IMR-90 (cell line): ENCODE data around the gene DMD. TPM values are rescaled to one million over a fixed set of nuclear protein-coding genes. Genes with fewer than 3 reads are reported as not detected.

Experiments used
- ATAC-seq: fragments of 200-7000 bp; cut with Tn5 transposase; 2 replicates; pipeline ENCODE4 v1.9.1; 2020; ENCODE audit warnings: low read depth, mild to moderate bottlenecking, moderate library complexity
- BruUV-seq: library from RNA; stranded (reverse); fragments of 400-500 nt; replicated peaks from 2 replicates; lab custom pipeline; 2021; lab: Mats Ljungman, UMichigan
- CTCF ChIA-PET: fragments of 300-600 bp; formaldehyde crosslinking; extraction: SDS; loops from one replicate; lab custom pipeline; 2021; ENCODE audit warnings: antibody characterized with exemption; lab: Yijun Ruan, JAX
- POLR2A ChIA-PET: fragments of 300-600 bp; sonication (Branson Sonifier 250); formaldehyde crosslinking; loops from one replicate; lab custom pipeline; 2022; ENCODE audit warnings: antibody characterized with exemption; ENCODE audit not compliant: unreplicated experiment; lab: Charles Lee
- DNase-seq: peaks from one replicate; pipeline ENCODE4 v3.0.0; 2013
- H2AFZ ChIP-seq: replicated peaks from 2 replicates; pipeline ENCODE3; 2013; ENCODE audit warnings: low read length, mild to moderate bottlenecking; ENCODE audit not compliant: poor library complexity
- H2AK5ac ChIP-seq: 2 replicates; pipeline ENCODE4 v1.6.1; 2013; ENCODE audit warnings: low read depth, low read length, inconsistent platforms
- H2AK9ac ChIP-seq: replicated peaks from 2 replicates; pipeline ENCODE3; 2013; ENCODE audit warnings: mild to moderate bottlenecking, low read depth, low read length, moderate library complexity; ENCODE audit not compliant: poor library complexity
- H2BK120ac ChIP-seq: 2 replicates; pipeline ENCODE4 v1.6.1; 2013; ENCODE audit warnings: low read depth, low read length, inconsistent platforms
- H2BK15ac ChIP-seq: 3 replicates; pipeline ENCODE4 v1.6.1; 2013; ENCODE audit warnings: low read depth, low read length, inconsistent platforms
- H2BK20ac ChIP-seq: 2 replicates; pipeline ENCODE4 v1.6.1; 2013; ENCODE audit warnings: low read depth, mild to moderate bottlenecking, inconsistent platforms, low read length, moderate library complexity
- H2BK5ac ChIP-seq: 2 replicates; pipeline ENCODE4 v1.6.1; 2013; ENCODE audit warnings: mild to moderate bottlenecking, low read depth, low read length, inconsistent platforms; ENCODE audit not compliant: poor library complexity, severe bottlenecking
- H3K14ac ChIP-seq: replicated peaks from 2 replicates; pipeline ENCODE4 v1.6.1; 2013; ENCODE audit warnings: low read depth, low read length, inconsistent platforms
- H3K18ac ChIP-seq: 2 replicates; pipeline ENCODE4 v1.6.1; 2013; ENCODE audit warnings: low read depth, low read length, control low read depth
- H3K23ac ChIP-seq: 2 replicates; pipeline ENCODE4 v1.6.1; 2013; ENCODE audit warnings: low read depth, low read length, inconsistent platforms
- H3K27ac ChIP-seq: 2 replicates; pipeline ENCODE4 v1.5.1; 2013; ENCODE audit warnings: mild to moderate bottlenecking, control low read depth, low read length; ENCODE audit not compliant: insufficient read depth
- H3K27me3 ChIP-seq: 2 replicates; pipeline ENCODE4 v1.6.1; 2013; ENCODE audit warnings: low read length; ENCODE audit not compliant: control insufficient read depth, insufficient read depth
- H3K36me3 ChIP-seq: 2 replicates; pipeline ENCODE4 v1.6.1; 2013; ENCODE audit warnings: low read length, mixed read lengths; ENCODE audit not compliant: control insufficient read depth, insufficient read depth
- H3K4ac ChIP-seq: 2 replicates; pipeline ENCODE4 v1.6.1; 2013; ENCODE audit warnings: low read depth, low read length, inconsistent platforms
- H3K4me1 ChIP-seq: 2 replicates; pipeline ENCODE4 v1.6.1; 2013; ENCODE audit warnings: low read length, mixed read lengths; ENCODE audit not compliant: control insufficient read depth, insufficient read depth
- H3K4me2 ChIP-seq: 2 replicates; pipeline ENCODE4 v1.6.1; 2013; ENCODE audit warnings: low read depth, mild to moderate bottlenecking, control low read depth, low read length, moderate library complexity
- H3K4me3 ChIP-seq: 2 replicates; pipeline ENCODE4 v1.5.1; 2013; ENCODE audit warnings: low read depth, mild to moderate bottlenecking, control low read depth, low read length, moderate library complexity; ENCODE audit not compliant: insufficient read depth
- H3K56ac ChIP-seq: 2 replicates; pipeline ENCODE4 v1.6.1; 2013; ENCODE audit warnings: low read length, inconsistent platforms; ENCODE audit not compliant: insufficient read depth; ENCODE audit errors: extremely low read depth
- H3K79me1 ChIP-seq, 2 experiments: 2 replicates each; pipeline ENCODE4 v1.6.1; 2013; ENCODE audit warnings: low read length in 2 of 2, inconsistent platforms in 1 of 2, low read depth in 1 of 2
- H3K9ac ChIP-seq: 2 replicates; pipeline ENCODE4 v1.6.1; 2013; ENCODE audit warnings: low read depth, low read length, control low read depth
- H3K9me1 ChIP-seq: 2 replicates; pipeline ENCODE4 v1.6.1; 2013; ENCODE audit warnings: low read length, inconsistent platforms; ENCODE audit not compliant: insufficient read depth
- H3K9me3 ChIP-seq: 2 replicates; pipeline ENCODE4 v1.6.1; 2013; ENCODE audit warnings: low read length; ENCODE audit not compliant: control insufficient read depth, insufficient read depth
- H4K20me1 ChIP-seq: 2 replicates; pipeline ENCODE4 v1.6.1; 2013; ENCODE audit warnings: low read length, inconsistent platforms; ENCODE audit not compliant: insufficient read depth
- H4K5ac ChIP-seq: 2 replicates; pipeline ENCODE4 v1.6.1; 2013; ENCODE audit warnings: mild to moderate bottlenecking, low read depth, low read length, control low read depth
- H4K8ac ChIP-seq, 2 experiments: 2 replicates each; pipeline ENCODE4 v1.6.1; 2013; ENCODE audit warnings: low read depth in 2 of 2, low read length in 2 of 2, control low read depth in 1 of 2, inconsistent platforms in 1 of 2
- H4K91ac ChIP-seq: 2 replicates; pipeline ENCODE4 v1.6.1; 2013; ENCODE audit warnings: low read depth, low read length, inconsistent platforms; ENCODE audit not compliant: insufficient read depth
- BHLHE40 ChIP-seq: fragments of 150-350 bp; IDR thresholded peaks from 2 replicates; pipeline ENCODE4 v1.6.1; 2016; ENCODE audit warnings: mild to moderate bottlenecking, low read depth, low read length
- CEBPB ChIP-seq: IDR thresholded peaks from 2 replicates; pipeline ENCODE4 v1.6.1; 2012; ENCODE audit warnings: low read depth, low read length, improper control_type of control experiment
- CHD1 ChIP-seq: IDR thresholded peaks from 2 replicates; pipeline ENCODE4 v1.6.1; 2012; ENCODE audit warnings: low read depth, low read length, improper control_type of control experiment
- FOS ChIP-seq: fragments of 150-350 bp; IDR thresholded peaks from 2 replicates; pipeline ENCODE4 v1.6.1; 2016; ENCODE audit warnings: low read depth, low read length
- MAFK ChIP-seq: IDR thresholded peaks from 2 replicates; pipeline ENCODE4 v1.6.1; 2012; ENCODE audit warnings: low read depth, low read length, improper control_type of control experiment
- MAZ ChIP-seq: IDR thresholded peaks from 2 replicates; pipeline ENCODE4 v1.6.1; 2012; ENCODE audit warnings: low read depth, mild to moderate bottlenecking, low read length, improper control_type of control experiment, moderate library complexity, borderline replicate concordance
- MXI1 ChIP-seq: IDR thresholded peaks from 2 replicates; pipeline ENCODE4 v1.6.1; 2012; ENCODE audit warnings: low read depth, mild to moderate bottlenecking, low read length, moderate library complexity, borderline replicate concordance
- NFE2L2 ChIP-seq: fragments of 150-350 bp; IDR thresholded peaks from 2 replicates; pipeline ENCODE4 v1.6.1; 2016; ENCODE audit warnings: low read depth, mild to moderate bottlenecking, low read length
- POLR2A ChIP-seq: IDR thresholded peaks from 2 replicates; pipeline ENCODE4 v1.6.1; 2012; ENCODE audit warnings: mild to moderate bottlenecking, low read depth, low read length
- RCOR1 ChIP-seq: IDR thresholded peaks from 2 replicates; pipeline ENCODE4 v1.6.1; 2012; ENCODE audit warnings: mild to moderate bottlenecking, low read length, improper control_type of control experiment; ENCODE audit not compliant: insufficient replicate concordance
- WGBS, 2 experiments: methylation state at CpG; one replicate each; pipeline versions ENCODE4 v1.1.5 to v1.1.7; 2013; ENCODE audit warnings: missing lambda C conversion rate in 2 of 2; ENCODE audit not compliant: insufficient read length in 1 of 2; ENCODE audit errors: extremely low coverage in 2 of 2; 5-methylcytosine and 5-hydroxymethylcytosine counted together
- dilution Hi-C: fragments of 300-500 bp; cut with HindIII; formaldehyde crosslinking; loops from one replicate; pipeline ENCODE4 v1.14.3; 2018; ENCODE audit warnings: low sequenced_read_pairs; ENCODE audit not compliant: unreplicated experiment
- in situ Hi-C: fragments of 300-500 bp; cut with MboI; formaldehyde crosslinking; loops from 3 replicates; pipeline ENCODE4 v1.14.3; 2019; ENCODE audit warnings: low sequenced_read_pairs, inconsistent platforms, mixed read lengths
- intact Hi-C: fragments of 100-400 bp; cut with micrococcal nuclease; formaldehyde crosslinking; loops from 2 replicates; pipeline ENCODE4 v1.10.0; 2022
- polyA plus RNA-seq, 3 experiments: library from polyadenylated mRNA; depleted of rRNA; stranded (reverse); fragments of >200 nt; gene quantifications; 2 replicates each; pipeline ENCODE4 v1.2.3, GENCODE V29; 2012; ENCODE audit warnings: low replicate concordance in 1 of 3
- total RNA-seq: library from RNA; depleted of rRNA; stranded (reverse); fragments of >200 nt; gene quantifications from 2 replicates; pipeline ENCODE4 v1.2.3, GENCODE V29; 2012
- TF ChIP-seq, protein P1 (sequence below): conservative IDR thresholded peaks from 2 replicates; pipeline ENCODE4 v1.5.1; 2012; ENCODE audit warnings: mild to moderate bottlenecking, low read depth, low read length, improper control_type of control experiment
- TF ChIP-seq, protein P2 (sequence below): fragments of 150-350 bp; IDR thresholded peaks from 2 replicates; pipeline ENCODE4 v1.6.1; 2017; ENCODE audit warnings: mild to moderate bottlenecking, antibody characterized with exemption, low read length, low read depth
- TF ChIP-seq, protein P3 (sequence below): fragments of 150-350 bp; IDR thresholded peaks from 2 replicates; pipeline ENCODE4 v1.6.1; 2016; ENCODE audit warnings: low read depth, mild to moderate bottlenecking, low read length, moderate library complexity, borderline replicate concordance

Gene DMD
- total and polyA plus RNA-seq, 2 of the 4 experiments (the other 2 are of a cell fraction): 6.6 to 11.8 TPM

DNA sequence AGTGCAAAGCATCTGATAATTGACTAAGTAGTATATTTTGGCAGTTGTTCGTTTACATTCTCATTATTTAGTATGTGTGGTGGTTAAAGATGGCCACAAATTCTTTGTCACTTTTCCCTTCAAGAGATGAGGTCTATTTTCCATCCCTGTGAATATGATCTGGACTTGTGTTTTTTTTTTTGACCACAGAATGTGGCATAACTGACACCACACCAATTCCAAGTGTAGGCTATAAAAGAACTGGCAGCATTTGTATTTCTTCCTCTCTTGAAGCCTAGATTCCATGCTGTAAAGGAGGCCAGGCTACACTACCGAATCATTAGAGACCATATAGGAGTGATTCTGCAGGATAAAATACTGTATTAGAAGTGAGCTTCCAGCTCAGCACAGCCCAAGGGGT, 596.6 kb downstream of the DMD start:
- H3K27ac ChIP-seq: no peak overlapping the region
- in situ Hi-C loops (no loop called here), intact Hi-C loops (no loop called here), dilution Hi-C loops (no loop called here)
- H3K4me1 ChIP-seq: no peaks in the 10 kb centered on the region
- no peak overlapping the region for H2AK5ac ChIP-seq
- POLR2A ChIA-PET: no interaction called here
- no peak overlapping the region for H3K4me3 ChIP-seq
- H3K4me2 ChIP-seq: no peak overlapping the region
- no peak overlapping the region for H2AFZ ChIP-seq
- no peak overlapping the region for H3K4ac ChIP-seq
- no peaks in the 10 kb centered on the region for H3K79me1 ChIP-seq
- no peaks in the 10 kb centered on the region for H3K27me3 ChIP-seq
- TF ChIP-seq NFE2L2 (no peak), BHLHE40 (no peak), POLR2A (no peak), MXI1 (no peak), MAZ (no peak), FOS (no peak), CHD1 (no peak), RCOR1 (no peak), MAFK (no peak), CEBPB (no peak)
- TF ChIP-seq, protein P1, sequence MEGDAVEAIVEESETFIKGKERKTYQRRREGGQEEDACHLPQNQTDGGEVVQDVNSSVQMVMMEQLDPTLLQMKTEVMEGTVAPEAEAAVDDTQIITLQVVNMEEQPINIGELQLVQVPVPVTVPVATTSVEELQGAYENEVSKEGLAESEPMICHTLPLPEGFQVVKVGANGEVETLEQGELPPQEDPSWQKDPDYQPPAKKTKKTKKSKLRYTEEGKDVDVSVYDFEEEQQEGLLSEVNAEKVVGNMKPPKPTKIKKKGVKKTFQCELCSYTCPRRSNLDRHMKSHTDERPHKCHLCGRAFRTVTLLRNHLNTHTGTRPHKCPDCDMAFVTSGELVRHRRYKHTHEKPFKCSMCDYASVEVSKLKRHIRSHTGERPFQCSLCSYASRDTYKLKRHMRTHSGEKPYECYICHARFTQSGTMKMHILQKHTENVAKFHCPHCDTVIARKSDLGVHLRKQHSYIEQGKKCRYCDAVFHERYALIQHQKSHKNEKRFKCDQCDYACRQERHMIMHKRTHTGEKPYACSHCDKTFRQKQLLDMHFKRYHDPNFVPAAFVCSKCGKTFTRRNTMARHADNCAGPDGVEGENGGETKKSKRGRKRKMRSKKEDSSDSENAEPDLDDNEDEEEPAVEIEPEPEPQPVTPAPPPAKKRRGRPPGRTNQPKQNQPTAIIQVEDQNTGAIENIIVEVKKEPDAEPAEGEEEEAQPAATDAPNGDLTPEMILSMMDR: no peak
- TF ChIP-seq, protein P2, sequence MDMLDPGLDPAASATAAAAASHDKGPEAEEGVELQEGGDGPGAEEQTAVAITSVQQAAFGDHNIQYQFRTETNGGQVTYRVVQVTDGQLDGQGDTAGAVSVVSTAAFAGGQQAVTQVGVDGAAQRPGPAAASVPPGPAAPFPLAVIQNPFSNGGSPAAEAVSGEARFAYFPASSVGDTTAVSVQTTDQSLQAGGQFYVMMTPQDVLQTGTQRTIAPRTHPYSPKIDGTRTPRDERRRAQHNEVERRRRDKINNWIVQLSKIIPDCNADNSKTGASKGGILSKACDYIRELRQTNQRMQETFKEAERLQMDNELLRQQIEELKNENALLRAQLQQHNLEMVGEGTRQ: no peak
- TF ChIP-seq, protein P3, sequence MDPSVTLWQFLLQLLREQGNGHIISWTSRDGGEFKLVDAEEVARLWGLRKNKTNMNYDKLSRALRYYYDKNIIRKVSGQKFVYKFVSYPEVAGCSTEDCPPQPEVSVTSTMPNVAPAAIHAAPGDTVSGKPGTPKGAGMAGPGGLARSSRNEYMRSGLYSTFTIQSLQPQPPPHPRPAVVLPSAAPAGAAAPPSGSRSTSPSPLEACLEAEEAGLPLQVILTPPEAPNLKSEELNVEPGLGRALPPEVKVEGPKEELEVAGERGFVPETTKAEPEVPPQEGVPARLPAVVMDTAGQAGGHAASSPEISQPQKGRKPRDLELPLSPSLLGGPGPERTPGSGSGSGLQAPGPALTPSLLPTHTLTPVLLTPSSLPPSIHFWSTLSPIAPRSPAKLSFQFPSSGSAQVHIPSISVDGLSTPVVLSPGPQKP: no peak
- H3K9me3 ChIP-seq: no peaks in the 10 kb centered on the region
- no peaks in the 10 kb centered on the region for H3K9me1 ChIP-seq
- H4K91ac ChIP-seq: no peak overlapping the region
- no peak overlapping the region for H3K56ac ChIP-seq
- H4K8ac ChIP-seq: no peak overlapping the region
- no peak overlapping the region for H3K18ac ChIP-seq
- H4K5ac ChIP-seq: no peak overlapping the region
- no peak overlapping the region for H2BK15ac ChIP-seq
- H3K14ac ChIP-seq: no peak overlapping the region
- DNase-seq (no peak), ATAC-seq (no peak)
- no TSS peak for BruUV-seq
- no peaks in the 10 kb centered on the region for H4K20me1 ChIP-seq
- H2AK9ac ChIP-seq: no peak overlapping the region
- H3K9ac ChIP-seq: no peak overlapping the region
- CTCF ChIA-PET: no interaction called here
- no peaks in the 10 kb centered on the region for H3K36me3 ChIP-seq
- no peak overlapping the region for H2BK5ac ChIP-seq
- WGBS, 2 experiments: no CpG with 5 or more reads among the region's 2 CpGs
- H3K23ac ChIP-seq: no peak overlapping the region
- no peak overlapping the region for H2BK120ac ChIP-seq
- no peak overlapping the region for H2BK20ac ChIP-seq
